Epithelial cell of esophagus (primary cell): ENCODE measurements around the gene AUTS2.

Experiments
- DNase-seq: peaks from one replicate; pipeline ENCODE4 v3.0.0; 2010; ENCODE audit warnings: low read depth
- H3K4me3 ChIP-seq: 2 replicates; pipeline ENCODE4 v1.5.1; 2011; ENCODE audit warnings: mild to moderate bottlenecking, low read length, control low read depth
- CTCF ChIP-seq: IDR thresholded peaks from 2 replicates; pipeline ENCODE4 v1.5.1; 2011; ENCODE audit warnings: low read depth, mild to moderate bottlenecking, low read length, control low read depth, inconsistent platforms; ENCODE audit not compliant: insufficient read depth; ENCODE audit errors: missing control alignments

Gene AUTS2

GRCh38 chr7:69654381-69654780, 56.1 kb downstream of the AUTS2 start:
- H3K4me3 ChIP-seq: no peak overlapping the region
- TF ChIP-seq CTCF: no peak
- no peak for DNase-seq

- no peak overlapping the region for H3K4me3 ChIP-seq
- TF ChIP-seq CTCF: no peak
- no peak for DNase-seq
Observed at GRCh38 chr7:69654849-69655707, 56.8 kb downstream of the AUTS2 start.

GRCh38 chr7:69656077-69656476, 57.8 kb downstream of the AUTS2 start:
- no peak for TF ChIP-seq CTCF
- no peak for DNase-seq
- no peak overlapping the region for H3K4me3 ChIP-seq

- no peak for DNase-seq
- no peak overlapping the region for H3K4me3 ChIP-seq
- no peak for TF ChIP-seq CTCF
Observed at GRCh38 chr7:69656890-69657289, 58.6 kb downstream of the AUTS2 start.

GRCh38 chr7:69657331-69657730, 59.1 kb downstream of the AUTS2 start:
- TF ChIP-seq CTCF: no peak

GRCh38 chr7:69657985-69658384, 59.7 kb downstream of the AUTS2 start:
- DNase-seq: no peak
- TF ChIP-seq CTCF: no peak

More at GRCh38 chr7:69657331-69657730, 59.1 kb downstream of the AUTS2 start:
- no peak for DNase-seq
- H3K4me3 ChIP-seq: no peak overlapping the region

GRCh38 chr7:69659983-69660382, 61.7 kb downstream of the AUTS2 start:
- no peak overlapping the region for H3K4me3 ChIP-seq
- no peak for TF ChIP-seq CTCF

More at GRCh38 chr7:69657985-69658384, 59.7 kb downstream of the AUTS2 start:
- no peak overlapping the region for H3K4me3 ChIP-seq

More at GRCh38 chr7:69659983-69660382, 61.7 kb downstream of the AUTS2 start:
- DNase-seq: no peak
